DND-41 (cell line): ENCODE data around the gene ZDHHC1.

ENCODE experiments used
- CTCF ChIP-seq: IDR thresholded peaks from 2 replicates; pipeline ENCODE4 v1.5.1; 2012; ENCODE audit warnings: borderline replicate concordance, low read length, moderate library complexity, mild to moderate bottlenecking; ENCODE audit not compliant: poor library complexity, severe bottlenecking; ENCODE audit errors: extremely low read depth
- EZH2 ChIP-seq: IDR thresholded peaks from 3 replicates; pipeline ENCODE4 v1.6.1; 2012; ENCODE audit warnings: borderline replicate concordance, low read depth, mild to moderate bottlenecking, moderate library complexity, low read length, inconsistent platforms; ENCODE audit not compliant: severe bottlenecking

- TF ChIP-seq CTCF = peak; percentile 26
- TF ChIP-seq EZH2 = no peak
Measured at GRCh38 chr16:67456391-67457081, 40.3 kb upstream of the ZDHHC1 start.
